Cardiac muscle cell (in vitro differentiated cells and primary cell): ENCODE results near the gene SEZ6L. TPM values are rescaled to one million over a fixed set of nuclear protein-coding genes. Genes with fewer than 3 reads are reported as not detected.

Source experiments
- DNase-seq, 2 donors: peaks; one replicate each; pipeline versions ENCODE4 v3.0.0 to v3.0.0-alpha.2; 2010 to 2017; ENCODE audit warnings: low read depth in 1 of 2, low spot score in 1 of 2
- H3K27ac ChIP-seq: fragments of 200-600 bp; sonication (generic); 2 replicates; pipeline ENCODE4 v1.5.1; 2016
- H3K27me3 ChIP-seq: fragments of 200-600 bp; sonication (generic); 2 replicates; pipeline ENCODE4 v1.6.0; 2016; ENCODE audit warnings: control low read depth
- H3K36me3 ChIP-seq: fragments of 200-600 bp; sonication (generic); 2 replicates; pipeline ENCODE4 v1.5.1; 2016; ENCODE audit warnings: control low read depth
- H3K4me1 ChIP-seq: fragments of 200-600 bp; sonication (generic); 2 replicates; pipeline ENCODE4 v1.8.1; 2017; ENCODE audit warnings: low read depth, mild to moderate bottlenecking, mixed run types
- H3K4me3 ChIP-seq: fragments of 200-600 bp; sonication (generic); 2 replicates; pipeline ENCODE4 v1.5.1; 2016; ENCODE audit warnings: mild to moderate bottlenecking
- H3K9me3 ChIP-seq: fragments of 200-600 bp; sonication (generic); 2 replicates; pipeline ENCODE4 v1.5.1; 2017; ENCODE audit warnings: low read depth, mild to moderate bottlenecking, control low read depth
- CTCF ChIP-seq: IDR thresholded peaks from 2 replicates; pipeline ENCODE4 v1.5.1; 2012; ENCODE audit warnings: low read depth, mild to moderate bottlenecking, low read length
- polyA plus RNA-seq: library from polyadenylated mRNA; unstranded; fragments of >200 nt; fragmentation: Nextera tagmentation; extraction: Ambion mirVana; gene quantifications from 2 replicates; pipeline ENCODE4 v1.2.1, GENCODE V29; 2016
- total RNA-seq: library from RNA; depleted of rRNA; stranded (reverse); fragments of >200 nt; gene quantifications from 2 replicates; pipeline ENCODE4 v1.2.3, GENCODE V29; 2016

Gene SEZ6L
- total and polyA plus RNA-seq, 2 experiments from 2014 or later, result 0.12 TPM; not detected in 1

GRCh38 chr22:26205494-26205893 lies 36.2 kb downstream of the SEZ6L start:
- no peak for TF ChIP-seq CTCF
- Histone ChIP-seq H3K27me3 (no peaks in the 10 kb centered on the region), H3K4me1 (no peaks in the 10 kb centered on the region), H3K27ac (no peak overlapping the region), H3K4me3 (no peak overlapping the region), H3K9me3 (no peaks in the 10 kb centered on the region), H3K36me3 (no peaks in the 10 kb centered on the region)
- no peak for DNase-seq

- no peak overlapping the region for H3K4me3 ChIP-seq
- H3K27ac ChIP-seq, result no peak overlapping the region
- H3K36me3 ChIP-seq, result no peaks in the 10 kb centered on the region
- H3K9me3 ChIP-seq, result no peaks in the 10 kb centered on the region
- H3K27me3 ChIP-seq, result no peaks in the 10 kb centered on the region
- no peaks in the 10 kb centered on the region for H3K4me1 ChIP-seq
- no peak for DNase-seq
- no peak for TF ChIP-seq CTCF
Measured at GRCh38 chr22:26210334-26210733, 41.1 kb downstream of the SEZ6L start.

- Histone ChIP-seq H3K36me3 (no peaks in the 10 kb centered on the region), H3K27me3 (no peaks in the 10 kb centered on the region), H3K27ac (no peak overlapping the region), H3K9me3 (no peaks in the 10 kb centered on the region), H3K4me1 (no peaks in the 10 kb centered on the region), H3K4me3 (no peak overlapping the region)
- no peak for TF ChIP-seq CTCF
- no peak for DNase-seq
Measured at GRCh38 chr22:26213826-26214225, 44.6 kb downstream of the SEZ6L start.

- TF ChIP-seq CTCF, result no peak
- Histone ChIP-seq H3K4me3 (no peak overlapping the region), H3K9me3 (no peaks in the 10 kb centered on the region), H3K36me3 (no peaks in the 10 kb centered on the region), H3K27me3 (no peaks in the 10 kb centered on the region), H3K27ac (no peak overlapping the region), H3K4me1 (no peaks in the 10 kb centered on the region)
- DNase-seq, result no peak
Measured at GRCh38 chr22:26214466-26214865, 45.2 kb downstream of the SEZ6L start.

- Histone ChIP-seq H3K9me3 (no peaks in the 10 kb centered on the region), H3K27ac (no peak overlapping the region), H3K4me3 (no peak overlapping the region), H3K4me1 (no peaks in the 10 kb centered on the region), H3K36me3 (no peaks in the 10 kb centered on the region), H3K27me3 (no peaks in the 10 kb centered on the region)
- TF ChIP-seq CTCF, result no peak
- DNase-seq, result no peak
Measured at GRCh38 chr22:26215736-26216135, 46.5 kb downstream of the SEZ6L start.

GRCh38 chr22:26225207-26225606 lies 55.9 kb downstream of the SEZ6L start:
- no peak for TF ChIP-seq CTCF
- no peak overlapping the region for H3K4me3 ChIP-seq
- H3K9me3 ChIP-seq, result no peaks in the 10 kb centered on the region
- no peak for DNase-seq
- no peaks in the 10 kb centered on the region for H3K4me1 ChIP-seq
- H3K27ac ChIP-seq, result no peak overlapping the region
- no peaks in the 10 kb centered on the region for H3K36me3 ChIP-seq
- H3K27me3 ChIP-seq, result no peaks in the 10 kb centered on the region
